GM12878 (cell line): ENCODE results near the gene ZKSCAN2. TPM values are rescaled to one million over a fixed set of nuclear protein-coding genes. Genes with fewer than 3 reads are reported as not detected.

Experiments used
- ATAC-seq: fragments of 200-7000 bp; cut with Tn5 transposase; 3 replicates; pipeline ENCODE4 v1.9.1; 2020; ENCODE audit warnings: mild to moderate bottlenecking, moderate library complexity
- BruUV-seq: library from RNA; stranded (reverse); fragments of 400-500 nt; replicated peaks from 2 replicates; lab custom pipeline; 2021; lab: Mats Ljungman, UMichigan
- CTCF ChIA-PET: fragments of 300-600 bp; sonication (Branson Sonifier 250); formaldehyde crosslinking; extraction: SDS; loops from one replicate; lab custom pipeline; 2021; ENCODE audit warnings: inconsistent platforms; lab: Yijun Ruan, JAX
- POLR2A ChIA-PET: fragments of 350-600 bp; formaldehyde crosslinking; extraction: SDS; loops from one replicate; lab custom pipeline; 2021; ENCODE audit warnings: inconsistent platforms; lab: Charles Lee
- RAD21 ChIA-PET: fragments of 300-600 bp; sonication (Branson Sonifier 250); formaldehyde crosslinking; loops from one replicate; lab custom pipeline; 2023; ENCODE audit warnings: antibody characterized with exemption; ENCODE audit not compliant: unreplicated experiment; lab: Charles Lee
- SMC1A ChIA-PET: fragments of 300-600 bp; sonication (Branson Sonifier 250); formaldehyde crosslinking; loops from one replicate; lab custom pipeline; 2023; ENCODE audit not compliant: unreplicated experiment, uncharacterized antibody; lab: Charles Lee
- DNase-seq: peaks from one replicate; pipeline ENCODE4 v3.0.0-alpha.2; 2011; ENCODE audit warnings: low read depth, low spot score
- FAIRE-seq: peaks from 3 replicates; lab custom pipeline; 2011; peaks lifted over from hg19 to GRCh38; lab: Jason Lieb, UNC
- H2AFZ ChIP-seq: 2 replicates; pipeline ENCODE4 v1.6.0; 2011; ENCODE audit warnings: low read depth, low read length, control low read depth; ENCODE audit not compliant: control insufficient read depth
- H3K27ac ChIP-seq: 2 replicates; pipeline ENCODE4 v1.5.1; 2011; ENCODE audit warnings: control low read depth; ENCODE audit not compliant: control insufficient read depth, insufficient read depth
- H3K27me3 ChIP-seq, 2 experiments: replicated peaks in 1 of 2; 2 replicates each; pipeline versions ENCODE4 v1.6.0 to v1.6.1; 2011; ENCODE audit warnings: low read length in 1 of 2; ENCODE audit not compliant: control insufficient read depth in 2 of 2, insufficient read depth in 2 of 2
- H3K36me3 ChIP-seq, 2 experiments: 2 replicates each; pipeline ENCODE4 v1.5.1; 2011; ENCODE audit warnings: low read length in 1 of 2; ENCODE audit not compliant: control insufficient read depth in 2 of 2, insufficient read depth in 2 of 2
- H3K4me1 ChIP-seq: 2 replicates; pipeline ENCODE4 v1.6.1; 2011; ENCODE audit warnings: mild to moderate bottlenecking, low read length, moderate library complexity, mixed read lengths; ENCODE audit not compliant: control insufficient read depth, insufficient read depth
- H3K4me2 ChIP-seq: 2 replicates; pipeline ENCODE4 v1.6.0; 2011; ENCODE audit warnings: control low read depth; ENCODE audit not compliant: control insufficient read depth, insufficient read depth
- H3K4me3 ChIP-seq: fragments of 200-600 bp; sonication (generic); 2 replicates; pipeline ENCODE4 v1.5.1; 2016
- H3K79me2 ChIP-seq: 2 replicates; pipeline ENCODE4 v1.6.0; 2011; ENCODE audit warnings: low read length; ENCODE audit not compliant: control insufficient read depth, insufficient read depth
- H3K9ac ChIP-seq: 2 replicates; pipeline ENCODE4 v1.8.0; 2011; ENCODE audit warnings: low read length, control low read depth, mixed read lengths; ENCODE audit not compliant: control insufficient read depth, insufficient read depth
- H3K9me3 ChIP-seq: replicated peaks from 3 replicates; pipeline ENCODE4 v1.5.1; 2011; ENCODE audit warnings: mild to moderate bottlenecking, low read length; ENCODE audit not compliant: control insufficient read depth, insufficient read depth
- H4K20me1 ChIP-seq: 2 replicates; pipeline ENCODE4 v1.6.0; 2011; ENCODE audit not compliant: control insufficient read depth, insufficient read depth
- BMI1 ChIP-seq: fragments of 450-650 bp; IDR thresholded peaks from 2 replicates; pipeline ENCODE4 v1.6.1; 2016; ENCODE audit warnings: mild to moderate bottlenecking, moderate library complexity, borderline replicate concordance
- CBFB ChIP-seq: IDR thresholded peaks from 2 replicates; pipeline ENCODE4 v1.6.1; 2016; ENCODE audit warnings: antibody characterized with exemption, low read depth
- ESRRA ChIP-seq: IDR thresholded peaks from 2 replicates; pipeline ENCODE4 v1.6.1; 2012; ENCODE audit warnings: mild to moderate bottlenecking, low read length, improper control_type of control experiment
- JUND ChIP-seq: IDR thresholded peaks from 2 replicates; pipeline ENCODE4 v1.6.1; 2012; ENCODE audit warnings: low read depth, mild to moderate bottlenecking, low read length, improper control_type of control experiment, moderate library complexity
- KDM1A ChIP-seq: fragments of 200-600 bp; sonication (generic); IDR thresholded peaks from 2 replicates; pipeline ENCODE4 v1.6.1; 2016; ENCODE audit warnings: borderline replicate concordance
- NFIC ChIP-seq: IDR thresholded peaks from 2 replicates; pipeline ENCODE4 v1.6.1; 2012; ENCODE audit warnings: low read depth, mild to moderate bottlenecking, inconsistent platforms, low read length, moderate library complexity
- POLR2A ChIP-seq: IDR thresholded peaks from 2 replicates; pipeline ENCODE4 v1.6.1; 2011; ENCODE audit warnings: low read depth, mild to moderate bottlenecking, low read length
- POLR2AphosphoS2 ChIP-seq: IDR thresholded peaks from 2 replicates; pipeline ENCODE4 v1.6.1; 2011; ENCODE audit warnings: low read depth, mild to moderate bottlenecking, low read length, improper control_type of control experiment, moderate library complexity
- RELA ChIP-seq: fragments of 450-650 bp; IDR thresholded peaks from 2 replicates; pipeline ENCODE4 v1.8.0; 2014; ENCODE audit warnings: borderline replicate concordance; ENCODE audit not compliant: partially characterized antibody
- TCF7 ChIP-seq: IDR thresholded peaks from 2 replicates; pipeline ENCODE4 v1.6.1; 2014; ENCODE audit warnings: antibody characterized with exemption, borderline replicate concordance
- ZNF384 ChIP-seq: IDR thresholded peaks from 2 replicates; pipeline ENCODE4 v1.6.1; 2012; ENCODE audit warnings: low read depth, mild to moderate bottlenecking, low read length, improper control_type of control experiment, borderline replicate concordance
- WGBS: methylation state at CpG from one replicate; pipeline ENCODE4 v1.1.6; 2016; ENCODE audit warnings: low lambda C conversion rate; ENCODE audit not compliant: insufficient replicate concordance, insufficient coverage; ENCODE audit errors: missing lambda C conversion rate; 5-methylcytosine and 5-hydroxymethylcytosine counted together
- in situ Hi-C: fragments of 300-500 bp; cut with MboI; formaldehyde crosslinking; loops from 9 replicates; pipeline ENCODE4 v1.14.3; 2018; ENCODE audit warnings: mixed read lengths
- intact Hi-C: fragments of 100-400 bp; cut with micrococcal nuclease; formaldehyde crosslinking; loops from one replicate; pipeline ENCODE4 v1.14.2; 2022; ENCODE audit not compliant: unreplicated experiment
- polyA plus RNA-seq, 11 experiments: library from polyadenylated mRNA; depleted of rRNA in 4 of 11; unstranded in 6 of 11; stranded (reverse) in 5 of 11; fragments of >200 nt; fragmentation: Nextera tagmentation in 4 of 11; fragmentation: Illumina TruSeq in 1 of 11; extraction: Ambion mirVana in 4 of 11; extraction: Trizol in 1 of 11; gene quantifications; 1 replicate in 1 of 11; 2 replicates in 10 of 11; pipeline versions ENCODE4 v1.2.1 to v1.2.3, GENCODE V29; 2011 to 2016; ENCODE audit warnings: inconsistent platforms in 2 of 11, missing spikeins in 2 of 11, low read depth in 1 of 11
- total RNA-seq, 4 experiments: library from RNA; depleted of rRNA in 3 of 4; stranded (reverse); fragments of >200 nt in 3 of 4; fragmentation: Illumina TruSeq in 1 of 4; extraction: Trizol in 1 of 4; gene quantifications; 2 replicates each; pipeline versions ENCODE4 v1.2.1 to v1.2.3, GENCODE V29; 2013 to 2021

Gene ZKSCAN2
- total and polyA plus RNA-seq, 10 of the 15 experiments (the other 5 are each of a cell fraction or from before 2014, with no cell fraction given) = 0.75 to 6.6 (median 2.9) TPM

- TF ChIP-seq JUND = no peak
- no peak for TF ChIP-seq CBFB
- TF ChIP-seq TCF7 = no peak
- TF ChIP-seq NFIC = no peak
- TF ChIP-seq RELA = no peak
- TF ChIP-seq POLR2AphosphoS2 = no peak
- no peak for TF ChIP-seq KDM1A
- TF ChIP-seq, all 136 proteins: peak for 0
Observed at GRCh38 chr16:25299792-25300590, 42.3 kb upstream of the ZKSCAN2 start (continued).

GRCh38 chr16:25298165-25298872 lies 40.7 kb upstream of the ZKSCAN2 start:
- in situ Hi-C loops (no loop called here), intact Hi-C loops (no loop called here)
- Histone ChIP-seq H3K9ac (no peak overlapping the region), H3K4me1 (no peaks in the 10 kb centered on the region), H3K27me3 (no peaks in the 10 kb centered on the region), H3K4me2 (no peak overlapping the region), H2AFZ (no peak overlapping the region), H3K79me2 (no peaks in the 10 kb centered on the region), H4K20me1 (no peaks in the 10 kb centered on the region), H3K4me3 (no peak overlapping the region), H3K9me3 (no peaks in the 10 kb centered on the region), H3K36me3 (no peaks in the 10 kb centered on the region), H3K27ac (no peak overlapping the region)
- no peak for DNase-seq
- no peak for ATAC-seq
- ChIA-PET POLR2A (no interaction called here), CTCF (no interaction called here), SMC1A (interaction anchor here (0.5 to 0.9 kb wide), 2 partner anchors 23 to 451 kb away, joined by 3 to 5 read pairs; no protein-coding TSS in a partner anchor), RAD21 (no interaction called here)
- FAIRE-seq = no peak
- TF ChIP-seq POLR2A = no peak
- TF ChIP-seq ESRRA = no peak
- TF ChIP-seq ZNF384 = no peak
- TF ChIP-seq BMI1 = no peak
- no TSS peak for BruUV-seq
- 66% methylated on average over 5 of the region's 5 CpGs for WGBS
